Measurements from ENCODE around the gene TXNRD1. TPM values are rescaled to one million over a fixed set of nuclear protein-coding genes. Genes with fewer than 3 reads are reported as not detected.

TXNRD1 gene
- total and polyA plus RNA-seq, 2 of the 8 experiments (the other 6 are each of a cell fraction or from before 2014, with no cell fraction given) = 56.8 to 127 TPM

- TF ChIP-seq POU5F1 (IDR thresholded peaks at IDR 0.05; ENCODE audit: low read depth, low read length) = no peak
- no peak for TF ChIP-seq SIRT6 (IDR thresholded peaks at IDR 0.05; ENCODE audit: low read length)
- TF ChIP-seq E2F6 (IDR thresholded peaks at IDR 0.05) = no peak
- TF ChIP-seq SRF (IDR thresholded peaks at IDR 0.05; ENCODE audit: low read depth, low read length) = no peak
- H3K23ac ChIP-seq (ENCODE audit: insufficient read length) = no peak overlapping the region
- H2AK5ac ChIP-seq (ENCODE audit: low read depth, low read length) = no peak overlapping the region
- no peak for DNase-seq (ENCODE audit: low read depth in 1 of 2, low spot score in 2 of 2)
- H3K56ac ChIP-seq (replicated peaks; ENCODE audit: insufficient read length, low read depth, low read length) = no peak overlapping the region
- no peak overlapping the region for H3K4me3 ChIP-seq (ENCODE audit: extremely low read depth in 1 of 4, insufficient read depth in 2 of 4, low read depth in 3 of 4, low read length in 4 of 4)
- no peak overlapping the region for H2BK20ac ChIP-seq (ENCODE audit: low read length)
- H3K9ac ChIP-seq (replicated peaks in 1 of 4; ENCODE audit: extremely low read depth in 1 of 4, low read depth in 3 of 4, low read length in 3 of 4) = no peak overlapping the region
- H2BK5ac ChIP-seq (ENCODE audit: low read depth, low read length) = no peak overlapping the region
- no peak overlapping the region for H3K4me2 ChIP-seq (ENCODE audit: insufficient read depth in 1 of 2, low read depth in 2 of 2, low read length in 2 of 2)
- H3K36me3 ChIP-seq (ENCODE audit: control insufficient read depth in 2 of 4, insufficient read depth in 4 of 4, low read length in 3 of 4) = no peaks in the 10 kb centered on the region
- no peak overlapping the region for H2BK12ac ChIP-seq (ENCODE audit: low read depth, low read length)
- CTCF ChIA-PET (ENCODE audit: partially characterized antibody) = no interaction called here
- no peak overlapping the region for H2AFZ ChIP-seq (ENCODE audit: low read length)
- H3K23me2 ChIP-seq (ENCODE audit: low read depth, low read length) = no peaks in the 10 kb centered on the region
- no peak overlapping the region for H2BK15ac ChIP-seq (ENCODE audit: low read length)
- H4K8ac ChIP-seq (ENCODE audit: extremely low read depth, insufficient read depth, low read length) = no peak overlapping the region
- H3K14ac ChIP-seq (ENCODE audit: insufficient read length) = no peak overlapping the region
- no peaks in the 10 kb centered on the region for H3K79me1 ChIP-seq (ENCODE audit: low read depth, low read length)
- H4K91ac ChIP-seq (replicated peaks; ENCODE audit: insufficient read length, low read length) = no peak overlapping the region
- no peak for FAIRE-seq
- H2BK120ac ChIP-seq (replicated peaks; ENCODE audit: low read depth, low read length) = no peak overlapping the region
- H3K4me1 ChIP-seq (replicated peaks in 1 of 4; ENCODE audit: control insufficient read depth in 3 of 4, insufficient read depth in 4 of 4, low read length in 3 of 4) = no peaks in the 10 kb centered on the region
- no peaks in the 10 kb centered on the region for H3K9me3 ChIP-seq (ENCODE audit: insufficient read depth in 2 of 2, low read depth in 1 of 2, low read length in 1 of 2)
- 91% methylated on average over 6 of the region's 8 CpGs; no CpG with 5 or more reads in 1 of the 2 experiments for WGBS, 2 experiments (ENCODE audit: extremely low coverage in 1 of 2, insufficient coverage in 1 of 2, insufficient read length in 1 of 2, insufficient replicate concordance in 2 of 2, low coverage in 1 of 2, low lambda C conversion rate in 2 of 2, missing lambda C conversion rate in 1 of 2)
- POLR2A ChIA-PET (ENCODE audit: partially characterized antibody) = no interaction called here
- H3K27ac ChIP-seq (ENCODE audit: low read depth, low read length) = no peak overlapping the region
- H4K5ac ChIP-seq (ENCODE audit: insufficient read length, low read depth, low read length) = no peak overlapping the region
- H3K79me2 ChIP-seq (ENCODE audit: control insufficient read depth in 1 of 2, insufficient read depth in 2 of 2, low read length in 2 of 2) = no peaks in the 10 kb centered on the region
- no peaks in the 10 kb centered on the region for H4K20me1 ChIP-seq (replicated peaks in 1 of 2; ENCODE audit: control insufficient read depth in 1 of 2, insufficient read depth in 2 of 2, low read length in 2 of 2)
- H3K27me3 ChIP-seq (replicated peaks in 1 of 4; ENCODE audit: control insufficient read depth in 3 of 4, extremely low read depth in 1 of 4, insufficient read depth in 3 of 4, low read length in 3 of 4) = no peaks in the 10 kb centered on the region
- no peak overlapping the region for H3K4ac ChIP-seq (replicated peaks; ENCODE audit: insufficient read length, low read depth, low read length)
- H3K18ac ChIP-seq (ENCODE audit: extremely low read depth, low read length) = no peak overlapping the region
These were observed 22.4 kb downstream of the TXNRD1 start for GRCh38 chr12:104237930-104238329.

All from H1 (cell line).